HG03097 (cell line): Measurements from ENCODE around the gene SPATA32.
A peak's percentile ranks its signal among the peaks of the same experiment; 100 is the strongest.

Experiments used
- ATAC-seq: cut with Tn5 transposase; IDR thresholded peaks from one replicate; pipeline ENCODE4 v1.9.1; 2021; ENCODE audit not compliant: unreplicated experiment, low FRiP score

SPATA32 gene

GRCh38 chr17:45248132-45248957, 13.5 kb downstream of the SPATA32 start:
- ATAC-seq = no peak

GRCh38 chr17:45247429-45248131, 14.3 kb downstream of the SPATA32 start:
- ATAC-seq = peak; percentile 60

GRCh38 chr17:45246861-45247428, 14.9 kb downstream of the SPATA32 start:
- ATAC-seq = no peak

- no peak for ATAC-seq
Observed at GRCh38 chr17:45246338-45246737, 15.6 kb downstream of the SPATA32 start.

- ATAC-seq = no peak
Observed at GRCh38 chr17:45244725-45245656, 16.9 kb downstream of the SPATA32 start.

- ATAC-seq = no peak
Observed at GRCh38 chr17:45243750-45244149, 18.1 kb downstream of the SPATA32 start.

GRCh38 chr17:45242029-45242414, 19.9 kb downstream of the SPATA32 start:
- ATAC-seq = no peak

GRCh38 chr17:45241328-45242028, 20.4 kb downstream of the SPATA32 start:
- ATAC-seq = no peak

GRCh38 chr17:45240905-45241327, 21.0 kb downstream of the SPATA32 start:
- no peak for ATAC-seq

- ATAC-seq = no peak
Observed at GRCh38 chr17:45238155-45238774, 23.6 kb downstream of the SPATA32 start.

GRCh38 chr17:45237686-45238085, 24.2 kb downstream of the SPATA32 start:
- no peak for ATAC-seq

- ATAC-seq = no peak
Observed at GRCh38 chr17:45236282-45236606, 25.6 kb downstream of the SPATA32 start.

- ATAC-seq = no peak
Observed at GRCh38 chr17:45235416-45236281, 26.2 kb downstream of the SPATA32 start.

GRCh38 chr17:45234641-45235415, 27.1 kb downstream of the SPATA32 start:
- ATAC-seq = no peak

GRCh38 chr17:45233423-45233924, 28.4 kb downstream of the SPATA32 start:
- no peak for ATAC-seq

- no peak for ATAC-seq
Observed at GRCh38 chr17:45232514-45233422, 29.1 kb downstream of the SPATA32 start.
